GM12878 (cell line): ENCODE measurements around the gene PLA2G1B. TPM values are rescaled to one million over a fixed set of nuclear protein-coding genes. Genes with fewer than 3 reads are reported as not detected.

Source experiments
- ATAC-seq: fragments of 200-7000 bp; cut with Tn5 transposase; 3 replicates; pipeline ENCODE4 v1.9.1; 2020; ENCODE audit warnings: mild to moderate bottlenecking, moderate library complexity
- BruUV-seq: library from RNA; stranded (reverse); fragments of 400-500 nt; replicated peaks from 2 replicates; lab custom pipeline; 2021; lab: Mats Ljungman, UMichigan
- CTCF ChIA-PET: fragments of 300-600 bp; sonication (Branson Sonifier 250); formaldehyde crosslinking; extraction: SDS; loops from one replicate; lab custom pipeline; 2021; ENCODE audit warnings: inconsistent platforms; lab: Yijun Ruan, JAX
- POLR2A ChIA-PET: fragments of 350-600 bp; formaldehyde crosslinking; extraction: SDS; loops from one replicate; lab custom pipeline; 2021; ENCODE audit warnings: inconsistent platforms; lab: Charles Lee
- RAD21 ChIA-PET: fragments of 300-600 bp; sonication (Branson Sonifier 250); formaldehyde crosslinking; loops from one replicate; lab custom pipeline; 2023; ENCODE audit warnings: antibody characterized with exemption; ENCODE audit not compliant: unreplicated experiment; lab: Charles Lee
- SMC1A ChIA-PET: fragments of 300-600 bp; sonication (Branson Sonifier 250); formaldehyde crosslinking; loops from one replicate; lab custom pipeline; 2023; ENCODE audit not compliant: unreplicated experiment, uncharacterized antibody; lab: Charles Lee
- DNase-seq: peaks from one replicate; pipeline ENCODE4 v3.0.0-alpha.2; 2011; ENCODE audit warnings: low read depth, low spot score
- FAIRE-seq: peaks from 3 replicates; lab custom pipeline; 2011; peaks lifted over from hg19 to GRCh38; lab: Jason Lieb, UNC
- H2AFZ ChIP-seq: 2 replicates; pipeline ENCODE4 v1.6.0; 2011; ENCODE audit warnings: low read depth, low read length, control low read depth; ENCODE audit not compliant: control insufficient read depth
- H3K27ac ChIP-seq: 2 replicates; pipeline ENCODE4 v1.5.1; 2011; ENCODE audit warnings: control low read depth; ENCODE audit not compliant: control insufficient read depth, insufficient read depth
- H3K27me3 ChIP-seq, 2 experiments: replicated peaks in 1 of 2; 2 replicates each; pipeline versions ENCODE4 v1.6.0 to v1.6.1; 2011; ENCODE audit warnings: low read length in 1 of 2; ENCODE audit not compliant: control insufficient read depth in 2 of 2, insufficient read depth in 2 of 2
- H3K36me3 ChIP-seq, 2 experiments: 2 replicates each; pipeline ENCODE4 v1.5.1; 2011; ENCODE audit warnings: low read length in 1 of 2; ENCODE audit not compliant: control insufficient read depth in 2 of 2, insufficient read depth in 2 of 2
- H3K4me1 ChIP-seq: 2 replicates; pipeline ENCODE4 v1.6.1; 2011; ENCODE audit warnings: mild to moderate bottlenecking, low read length, moderate library complexity, mixed read lengths; ENCODE audit not compliant: control insufficient read depth, insufficient read depth
- H3K4me2 ChIP-seq: 2 replicates; pipeline ENCODE4 v1.6.0; 2011; ENCODE audit warnings: control low read depth; ENCODE audit not compliant: control insufficient read depth, insufficient read depth
- H3K4me3 ChIP-seq: fragments of 200-600 bp; sonication (generic); 2 replicates; pipeline ENCODE4 v1.5.1; 2016
- H3K79me2 ChIP-seq: 2 replicates; pipeline ENCODE4 v1.6.0; 2011; ENCODE audit warnings: low read length; ENCODE audit not compliant: control insufficient read depth, insufficient read depth
- H3K9ac ChIP-seq: 2 replicates; pipeline ENCODE4 v1.8.0; 2011; ENCODE audit warnings: low read length, control low read depth, mixed read lengths; ENCODE audit not compliant: control insufficient read depth, insufficient read depth
- H3K9me3 ChIP-seq: replicated peaks from 3 replicates; pipeline ENCODE4 v1.5.1; 2011; ENCODE audit warnings: mild to moderate bottlenecking, low read length; ENCODE audit not compliant: control insufficient read depth, insufficient read depth
- H4K20me1 ChIP-seq: 2 replicates; pipeline ENCODE4 v1.6.0; 2011; ENCODE audit not compliant: control insufficient read depth, insufficient read depth
- BCL11A ChIP-seq: IDR thresholded peaks from 2 replicates; pipeline ENCODE4 v1.6.1; 2011; ENCODE audit warnings: low read depth, low read length
- BMI1 ChIP-seq: fragments of 450-650 bp; IDR thresholded peaks from 2 replicates; pipeline ENCODE4 v1.6.1; 2016; ENCODE audit warnings: mild to moderate bottlenecking, moderate library complexity, borderline replicate concordance
- FOXK2 ChIP-seq: fragments of 450-650 bp; IDR thresholded peaks from 2 replicates; pipeline ENCODE4 v1.6.1; 2017; ENCODE audit warnings: mild to moderate bottlenecking, moderate library complexity
- IKZF1 ChIP-seq: fragments of 450-650 bp; conservative IDR thresholded peaks from 2 replicates; pipeline ENCODE4 v1.6.1; 2017; ENCODE audit warnings: antibody characterized with exemption, mild to moderate bottlenecking
- RFX5 ChIP-seq: IDR thresholded peaks from 2 replicates; pipeline ENCODE4 v1.6.1; 2011; ENCODE audit warnings: low read depth, low read length, improper control_type of control experiment
- SMAD5 ChIP-seq: IDR thresholded peaks from 2 replicates; pipeline ENCODE4 v1.6.1; 2016; ENCODE audit warnings: antibody characterized with exemption, low read depth
- WGBS: methylation state at CpG from one replicate; pipeline ENCODE4 v1.1.6; 2016; ENCODE audit warnings: low lambda C conversion rate; ENCODE audit not compliant: insufficient replicate concordance, insufficient coverage; ENCODE audit errors: missing lambda C conversion rate; 5-methylcytosine and 5-hydroxymethylcytosine counted together
- in situ Hi-C: fragments of 300-500 bp; cut with MboI; formaldehyde crosslinking; loops from 9 replicates; pipeline ENCODE4 v1.14.3; 2018; ENCODE audit warnings: mixed read lengths
- intact Hi-C: fragments of 100-400 bp; cut with micrococcal nuclease; formaldehyde crosslinking; loops from one replicate; pipeline ENCODE4 v1.14.2; 2022; ENCODE audit not compliant: unreplicated experiment
- polyA plus RNA-seq, 11 experiments: library from polyadenylated mRNA; depleted of rRNA in 4 of 11; unstranded in 6 of 11; stranded (reverse) in 5 of 11; fragments of >200 nt; fragmentation: Nextera tagmentation in 4 of 11; fragmentation: Illumina TruSeq in 1 of 11; extraction: Ambion mirVana in 4 of 11; extraction: Trizol in 1 of 11; gene quantifications; 1 replicate in 1 of 11; 2 replicates in 10 of 11; pipeline versions ENCODE4 v1.2.1 to v1.2.3, GENCODE V29; 2011 to 2016; ENCODE audit warnings: inconsistent platforms in 2 of 11, missing spikeins in 2 of 11, low read depth in 1 of 11
- total RNA-seq, 4 experiments: library from RNA; depleted of rRNA in 3 of 4; stranded (reverse); fragments of >200 nt in 3 of 4; fragmentation: Illumina TruSeq in 1 of 4; extraction: Trizol in 1 of 4; gene quantifications; 2 replicates each; pipeline versions ENCODE4 v1.2.1 to v1.2.3, GENCODE V29; 2013 to 2021
- TF ChIP-seq, protein P1 (sequence below): fragments of 450-650 bp; IDR thresholded peaks from 2 replicates; pipeline ENCODE4 v1.6.1; 2014; ENCODE audit warnings: mild to moderate bottlenecking
- TF ChIP-seq, protein P2 (sequence below), 3 experiments: IDR thresholded peaks in 2 of 3; conservative IDR thresholded peaks in 1 of 3; 2 replicates each; pipeline ENCODE4 v1.5.1; 2011; ENCODE audit warnings: low read depth in 3 of 3, low read length in 3 of 3, mild to moderate bottlenecking in 3 of 3, control low read depth in 2 of 3, moderate library complexity in 2 of 3, inconsistent platforms in 1 of 3, mixed read lengths in 1 of 3; ENCODE audit not compliant: control insufficient read depth in 2 of 3, insufficient read depth in 1 of 3; ENCODE audit errors: extremely low read depth in 1 of 3
- TF ChIP-seq, protein P3 (sequence below): fragments of 450-650 bp; IDR thresholded peaks from 2 replicates; pipeline ENCODE4 v1.6.1; 2018; ENCODE audit warnings: mild to moderate bottlenecking, low read depth, moderate library complexity; ENCODE audit not compliant: partially characterized antibody

Gene PLA2G1B
- total and polyA plus RNA-seq, 10 of the 15 experiments (the other 5 are each of a cell fraction or from before 2014, with no cell fraction given): not detected

DNA sequence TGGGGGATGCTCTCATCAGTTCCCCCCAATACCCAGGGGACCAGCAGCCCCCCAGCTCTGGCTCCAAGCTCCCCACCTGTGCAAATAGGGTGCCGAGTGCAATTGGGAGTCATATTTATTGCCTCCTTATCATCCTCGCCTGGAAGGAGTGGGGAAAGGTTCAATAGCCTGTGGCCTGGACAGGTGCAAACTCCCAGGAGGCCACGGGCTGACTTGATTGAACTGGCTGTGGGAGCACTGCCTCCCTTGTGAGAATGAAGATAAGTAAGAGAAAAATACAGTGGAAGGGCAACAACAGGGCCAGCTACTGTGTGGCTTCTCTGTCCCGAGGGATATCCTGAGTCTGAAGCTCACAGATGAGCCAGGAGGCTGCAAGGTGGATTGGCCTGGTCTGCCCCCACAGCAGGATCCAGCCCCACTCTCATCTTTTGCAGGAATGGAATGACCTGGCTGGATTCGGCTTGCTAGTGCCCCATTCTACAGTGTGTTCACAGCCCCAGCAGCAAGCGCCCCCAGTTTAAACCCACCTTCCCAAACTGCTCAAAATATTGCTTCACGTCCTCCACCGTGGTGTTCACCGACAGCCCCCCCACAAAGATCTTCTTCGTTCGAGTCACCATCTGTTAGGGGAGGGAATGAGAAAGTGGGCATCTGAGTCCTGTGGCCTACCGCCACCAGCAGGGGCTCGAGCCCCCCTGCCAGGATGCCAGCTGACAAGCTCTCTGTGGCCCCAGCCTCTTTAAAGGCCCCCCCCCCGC is 35.1 kb upstream of the PLA2G1B start (continued):
- TF ChIP-seq, protein P1, sequence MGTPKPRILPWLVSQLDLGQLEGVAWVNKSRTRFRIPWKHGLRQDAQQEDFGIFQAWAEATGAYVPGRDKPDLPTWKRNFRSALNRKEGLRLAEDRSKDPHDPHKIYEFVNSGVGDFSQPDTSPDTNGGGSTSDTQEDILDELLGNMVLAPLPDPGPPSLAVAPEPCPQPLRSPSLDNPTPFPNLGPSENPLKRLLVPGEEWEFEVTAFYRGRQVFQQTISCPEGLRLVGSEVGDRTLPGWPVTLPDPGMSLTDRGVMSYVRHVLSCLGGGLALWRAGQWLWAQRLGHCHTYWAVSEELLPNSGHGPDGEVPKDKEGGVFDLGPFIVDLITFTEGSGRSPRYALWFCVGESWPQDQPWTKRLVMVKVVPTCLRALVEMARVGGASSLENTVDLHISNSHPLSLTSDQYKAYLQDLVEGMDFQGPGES: no peak

DNA sequence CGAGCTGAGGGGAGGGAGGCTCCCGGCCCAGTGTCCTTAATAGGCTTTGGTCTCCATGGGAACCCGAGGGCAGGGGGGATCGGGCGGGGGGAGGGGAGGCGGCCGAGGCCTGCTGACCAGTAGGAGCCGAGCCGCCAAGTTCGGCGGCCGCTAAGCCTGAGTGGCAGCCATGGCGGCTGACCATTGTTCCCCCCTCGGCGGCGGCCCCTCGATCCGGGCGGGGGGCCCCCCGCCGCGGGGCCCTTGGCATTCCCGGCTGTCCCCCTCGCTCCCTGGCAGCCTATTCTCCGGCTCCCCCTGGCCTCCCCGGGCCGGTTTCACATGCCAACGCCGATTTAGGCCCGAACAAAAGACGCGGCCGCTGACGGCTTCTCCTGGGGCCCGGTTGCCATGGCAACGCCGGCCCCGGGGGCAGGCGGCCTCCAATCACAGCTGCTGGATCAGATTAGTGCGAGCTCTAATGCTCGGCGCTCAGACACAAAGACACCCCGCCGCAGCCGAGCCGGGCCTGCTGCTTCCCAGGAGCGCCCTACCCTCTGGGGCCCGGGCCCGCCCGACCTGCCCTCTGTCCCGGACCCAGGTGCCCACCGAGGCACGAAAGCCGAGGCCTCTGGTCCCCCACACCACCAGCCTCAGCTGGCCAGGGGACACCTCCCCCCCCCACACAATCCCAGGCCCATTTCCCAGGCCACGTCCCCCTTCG is 34.1 kb upstream of the PLA2G1B start:
- FAIRE-seq (no peak), DNase-seq (no peak), ATAC-seq (peak; percentile 66)
- H3K4me2 ChIP-seq: no peak overlapping the region
- no peak overlapping the region for H3K4me3 ChIP-seq
- no peaks in the 10 kb centered on the region for H3K36me3 ChIP-seq
- no TSS peak for BruUV-seq
- TF ChIP-seq FOXK2: no peak
- no peak for TF ChIP-seq SMAD5
- TF ChIP-seq, protein P2, sequence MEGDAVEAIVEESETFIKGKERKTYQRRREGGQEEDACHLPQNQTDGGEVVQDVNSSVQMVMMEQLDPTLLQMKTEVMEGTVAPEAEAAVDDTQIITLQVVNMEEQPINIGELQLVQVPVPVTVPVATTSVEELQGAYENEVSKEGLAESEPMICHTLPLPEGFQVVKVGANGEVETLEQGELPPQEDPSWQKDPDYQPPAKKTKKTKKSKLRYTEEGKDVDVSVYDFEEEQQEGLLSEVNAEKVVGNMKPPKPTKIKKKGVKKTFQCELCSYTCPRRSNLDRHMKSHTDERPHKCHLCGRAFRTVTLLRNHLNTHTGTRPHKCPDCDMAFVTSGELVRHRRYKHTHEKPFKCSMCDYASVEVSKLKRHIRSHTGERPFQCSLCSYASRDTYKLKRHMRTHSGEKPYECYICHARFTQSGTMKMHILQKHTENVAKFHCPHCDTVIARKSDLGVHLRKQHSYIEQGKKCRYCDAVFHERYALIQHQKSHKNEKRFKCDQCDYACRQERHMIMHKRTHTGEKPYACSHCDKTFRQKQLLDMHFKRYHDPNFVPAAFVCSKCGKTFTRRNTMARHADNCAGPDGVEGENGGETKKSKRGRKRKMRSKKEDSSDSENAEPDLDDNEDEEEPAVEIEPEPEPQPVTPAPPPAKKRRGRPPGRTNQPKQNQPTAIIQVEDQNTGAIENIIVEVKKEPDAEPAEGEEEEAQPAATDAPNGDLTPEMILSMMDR (IDR thresholded peaks at IDR 0.05 in 2 of 3, conservative IDR thresholded peaks at IDR 0.05 in 1 of 3; ENCODE audit: control insufficient read depth in 2 of 3, extremely low read depth in 1 of 3, insufficient read depth in 1 of 3, low read depth in 3 of 3, low read length in 3 of 3): no peak
- TF ChIP-seq, protein P3, sequence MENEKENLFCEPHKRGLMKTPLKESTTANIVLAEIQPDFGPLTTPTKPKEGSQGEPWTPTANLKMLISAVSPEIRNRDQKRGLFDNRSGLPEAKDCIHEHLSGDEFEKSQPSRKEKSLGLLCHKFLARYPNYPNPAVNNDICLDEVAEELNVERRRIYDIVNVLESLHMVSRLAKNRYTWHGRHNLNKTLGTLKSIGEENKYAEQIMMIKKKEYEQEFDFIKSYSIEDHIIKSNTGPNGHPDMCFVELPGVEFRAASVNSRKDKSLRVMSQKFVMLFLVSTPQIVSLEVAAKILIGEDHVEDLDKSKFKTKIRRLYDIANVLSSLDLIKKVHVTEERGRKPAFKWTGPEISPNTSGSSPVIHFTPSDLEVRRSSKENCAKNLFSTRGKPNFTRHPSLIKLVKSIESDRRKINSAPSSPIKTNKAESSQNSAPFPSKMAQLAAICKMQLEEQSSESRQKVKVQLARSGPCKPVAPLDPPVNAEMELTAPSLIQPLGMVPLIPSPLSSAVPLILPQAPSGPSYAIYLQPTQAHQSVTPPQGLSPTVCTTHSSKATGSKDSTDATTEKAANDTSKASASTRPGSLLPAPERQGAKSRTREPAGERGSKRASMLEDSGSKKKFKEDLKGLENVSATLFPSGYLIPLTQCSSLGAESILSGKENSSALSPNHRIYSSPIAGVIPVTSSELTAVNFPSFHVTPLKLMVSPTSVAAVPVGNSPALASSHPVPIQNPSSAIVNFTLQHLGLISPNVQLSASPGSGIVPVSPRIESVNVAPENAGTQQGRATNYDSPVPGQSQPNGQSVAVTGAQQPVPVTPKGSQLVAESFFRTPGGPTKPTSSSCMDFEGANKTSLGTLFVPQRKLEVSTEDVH: no peak
- TF ChIP-seq IKZF1: no peak
- TF ChIP-seq BCL11A: no peak
- peak; percentile 83 for TF ChIP-seq BMI1
- peak; percentile 84 for TF ChIP-seq RFX5
- H3K27me3 ChIP-seq: peaks cover 0 to 3% of the 10 kb centered on the region in 2 experiments; a peak in 2 of 4 replicates
- no peaks in the 10 kb centered on the region for H3K79me2 ChIP-seq
- no peaks in the 10 kb centered on the region for H3K9me3 ChIP-seq
- no peaks in the 10 kb centered on the region for H4K20me1 ChIP-seq
- ChIA-PET CTCF (interaction anchor here (0.5 kb wide), 1 partner anchor 20 kb away, joined by 5 read pairs; no protein-coding TSS in a partner anchor), POLR2A (interaction anchor here (0.6 kb wide), 1 partner anchor 21 kb away, joined by 3 read pairs; no protein-coding TSS in a partner anchor), SMC1A (no interaction called here), RAD21 (no interaction called here)
- 26% methylated on average over 37 of the region's 56 CpGs for WGBS
- intact Hi-C loops (no loop called here), in situ Hi-C loops (no loop called here)
- H3K9ac ChIP-seq: no peak overlapping the region
- H2AFZ ChIP-seq: no peak overlapping the region
- H3K27ac ChIP-seq: no peak overlapping the region
- H3K4me1 ChIP-seq: no peaks in the 10 kb centered on the region
